Endothelial cell of umbilical vein (primary cell): Measurements from ENCODE around the gene STK24. TPM values are rescaled to one million over a fixed set of nuclear protein-coding genes. Genes with fewer than 3 reads are reported as not detected.

Experiments used
- BruUV-seq: library from RNA; stranded (reverse); fragments of 400-500 nt; replicated peaks from 2 replicates; lab custom pipeline; 2021; lab: Mats Ljungman, UMichigan
- CTCF ChIA-PET: fragments of 300-600, 350-600 bp; sonication (Branson Sonifier 250); formaldehyde crosslinking; loops from one replicate; lab custom pipeline; 2021; ENCODE audit warnings: antibody characterized with exemption, inconsistent platforms; lab: Charles Lee
- POLR2A ChIA-PET: fragments of 300-600, 350-600 bp; sonication (Branson Sonifier 250); formaldehyde crosslinking; loops from one replicate; lab custom pipeline; 2021; ENCODE audit warnings: antibody characterized with exemption, inconsistent platforms; lab: Charles Lee
- DNase-seq: peaks from one replicate; pipeline ENCODE4 v3.0.0-alpha.2; 2011; ENCODE audit warnings: low read depth, low spot score
- FAIRE-seq: peaks from 2 replicates; lab custom pipeline; 2011; peaks lifted over from hg19 to GRCh38; lab: Jason Lieb, UNC
- H2AFZ ChIP-seq: 2 replicates; pipeline ENCODE4 v1.6.0; 2012; ENCODE audit warnings: low read depth, low read length, control low read depth, inconsistent platforms
- H3K27ac ChIP-seq: 2 replicates; pipeline ENCODE4 v1.5.1; 2011; ENCODE audit warnings: low read depth, mild to moderate bottlenecking, control low read depth, low read length, moderate library complexity; ENCODE audit not compliant: insufficient read depth
- H3K27me3 ChIP-seq, 2 experiments: 2 replicates each; pipeline versions ENCODE4 v1.6.0 to v1.6.1; 2011; ENCODE audit warnings: low read length in 2 of 2, mixed read lengths in 1 of 2; ENCODE audit not compliant: control insufficient read depth in 2 of 2, insufficient read depth in 2 of 2
- H3K36me3 ChIP-seq, 2 experiments: 2 replicates in 1 of 2; 3 replicates in 1 of 2; pipeline ENCODE4 v1.5.1; 2011; ENCODE audit warnings: low read length in 2 of 2, mild to moderate bottlenecking in 1 of 2, moderate library complexity in 1 of 2; ENCODE audit not compliant: control insufficient read depth in 2 of 2, insufficient read depth in 2 of 2; ENCODE audit errors: extremely low read depth in 1 of 2
- H3K4me1 ChIP-seq: 3 replicates; pipeline ENCODE4 v1.5.1; 2011; ENCODE audit warnings: mild to moderate bottlenecking, low read length; ENCODE audit not compliant: control insufficient read depth, insufficient read depth; ENCODE audit errors: extremely low read depth
- H3K4me2 ChIP-seq: 2 replicates; pipeline ENCODE4 v1.6.1; 2011; ENCODE audit warnings: low read length, control low read depth, mixed read lengths; ENCODE audit not compliant: insufficient read depth
- H3K4me3 ChIP-seq, 3 experiments: fragments of 200-600 bp in 1 of 3; sonication (generic), shearing (Covaris generic) in 1 of 3; replicated peaks in 1 of 3; 2 replicates each; pipeline ENCODE4 v1.5.1; 2011 to 2016; ENCODE audit warnings: control low read depth in 3 of 3, low read length in 3 of 3, mild to moderate bottlenecking in 2 of 3, inconsistent platforms in 1 of 3, low read depth in 1 of 3, moderate library complexity in 1 of 3; ENCODE audit not compliant: insufficient read depth in 1 of 3
- H3K79me2 ChIP-seq: 2 replicates; pipeline ENCODE4 v1.6.0; 2012; ENCODE audit warnings: low read length, inconsistent platforms; ENCODE audit not compliant: control insufficient read depth, insufficient read depth
- H3K9ac ChIP-seq: replicated peaks from 2 replicates; pipeline ENCODE3; 2011; ENCODE audit warnings: low read length, control low read depth; ENCODE audit not compliant: insufficient read depth; ENCODE audit errors: extremely low read depth
- H3K9me1 ChIP-seq: replicated peaks from 3 replicates; pipeline ENCODE4 v1.6.0; 2011; ENCODE audit warnings: mild to moderate bottlenecking, low read length; ENCODE audit not compliant: control insufficient read depth, insufficient read depth; ENCODE audit errors: extremely low read depth
- H3K9me3 ChIP-seq: replicated peaks from 2 replicates; pipeline ENCODE4 v1.5.1; 2012; ENCODE audit warnings: low read length, inconsistent platforms; ENCODE audit not compliant: control insufficient read depth, insufficient read depth
- H4K20me1 ChIP-seq: replicated peaks from 2 replicates; pipeline ENCODE3; 2011; ENCODE audit warnings: mild to moderate bottlenecking, low read length; ENCODE audit not compliant: control insufficient read depth, insufficient read depth; ENCODE audit errors: extremely low read depth
- CTCF ChIP-seq, 2 donors: IDR thresholded peaks; 1 replicate in 1 of 2; 2 replicates in 1 of 2; pipeline ENCODE4 v1.5.1; 2011; ENCODE audit warnings: low read length in 2 of 2, mild to moderate bottlenecking in 2 of 2, moderate library complexity in 2 of 2, control low read depth in 1 of 2, inconsistent platforms in 1 of 2, low read depth in 1 of 2; ENCODE audit not compliant: insufficient read depth in 1 of 2; ENCODE audit errors: extremely low read depth in 1 of 2
- EZH2 ChIP-seq: IDR thresholded peaks from 2 replicates; pipeline ENCODE4 v1.6.1; 2012; ENCODE audit warnings: borderline replicate concordance, low read depth, mild to moderate bottlenecking, moderate library complexity, low read length, inconsistent platforms; ENCODE audit not compliant: severe bottlenecking
- FOS ChIP-seq: IDR thresholded peaks from 2 replicates; pipeline ENCODE4 v1.6.1; 2011; ENCODE audit warnings: mild to moderate bottlenecking, low read length, moderate library complexity, borderline replicate concordance; ENCODE audit not compliant: insufficient read depth
- GATA2 ChIP-seq: IDR thresholded peaks from 2 replicates; pipeline ENCODE4 v1.7.0; 2011; ENCODE audit warnings: low read depth, mild to moderate bottlenecking, moderate library complexity, mixed read lengths, low read length; ENCODE audit not compliant: insufficient read length, insufficient read depth
- JUN ChIP-seq: IDR thresholded peaks from 2 replicates; pipeline ENCODE4 v1.6.1; 2011; ENCODE audit warnings: borderline replicate concordance, low read depth; ENCODE audit not compliant: insufficient read length, insufficient read depth
- MAX ChIP-seq: IDR thresholded peaks from 2 replicates; pipeline ENCODE4 v1.6.1; 2011; ENCODE audit not compliant: insufficient read depth, insufficient read length
- MYC ChIP-seq: IDR thresholded peaks from one replicate; pipeline ENCODE4 v1.6.1; 2011; ENCODE audit warnings: mild to moderate bottlenecking, low read depth, low read length
- POLR2A ChIP-seq: IDR thresholded peaks from 2 replicates; pipeline ENCODE4 v1.6.1; 2012; ENCODE audit warnings: low read depth, mild to moderate bottlenecking, control low read depth, low read length
- POLR2AphosphoS5 ChIP-seq: IDR thresholded peaks from 2 replicates; pipeline ENCODE4 v1.6.1; 2012; ENCODE audit warnings: low read depth, mild to moderate bottlenecking, control low read depth, low read length, moderate library complexity; ENCODE audit not compliant: insufficient read depth
- dilution Hi-C: fragments of 300-500 bp; cut with MboI; formaldehyde crosslinking; loops from one replicate; pipeline ENCODE4 v1.15.0; 2019; ENCODE audit warnings: low sequenced_read_pairs; ENCODE audit not compliant: extremely low pct_ligation_motif_present
- intact Hi-C: fragments of 100-400 bp; cut with micrococcal nuclease; formaldehyde crosslinking; loops from one replicate; pipeline ENCODE4 v1.10.0; 2022
- polyA plus RNA-seq, 4 experiments: library from polyadenylated mRNA; depleted of rRNA in 3 of 4; stranded (reverse) in 3 of 4; unstranded in 1 of 4; fragments of >200 nt; gene quantifications; 2 replicates each; pipeline versions ENCODE4 v1.2.1 to v1.2.3, GENCODE V29; 2011 to 2012; ENCODE audit warnings: missing spikeins in 1 of 4
- total RNA-seq: library from RNA; stranded (reverse); gene quantifications from 2 replicates; pipeline ENCODE4 v1.2.3, GENCODE V29; 2021

The STK24 gene
- total and polyA plus RNA-seq, 2 donors (not counting 3 experiments of a cell fraction or from before 2014, with no cell fraction given): 43.3 to 100 TPM

- H3K4me2 ChIP-seq: no peak overlapping the region
- H3K4me1 ChIP-seq: no peaks in the 10 kb centered on the region
- no TSS peak for BruUV-seq
- DNase-seq: no peak
- H3K9ac ChIP-seq: no peak overlapping the region
- H3K27ac ChIP-seq: no peak overlapping the region
- no peak overlapping the region for H2AFZ ChIP-seq
- dilution Hi-C loops: no loop called here
- no peaks in the 10 kb centered on the region for H3K9me1 ChIP-seq
- peaks cover 84% of the 10 kb centered on the region for H3K79me2 ChIP-seq
- POLR2A ChIA-PET: no interaction called here
- H3K9me3 ChIP-seq: no peaks in the 10 kb centered on the region
- no peaks in the 10 kb centered on the region for H4K20me1 ChIP-seq
- TF ChIP-seq GATA2 (no peak), CTCF (IDR thresholded peaks at IDR 0.05; ENCODE audit: extremely low read depth in 1 of 2, insufficient read depth in 1 of 2, low read depth in 1 of 2, low read length in 2 of 2) (no peak), POLR2A (no peak), JUN (no peak), MYC (no peak)
- no peaks in the 10 kb centered on the region for H3K27me3 ChIP-seq
- CTCF ChIA-PET: interaction anchor here (0.9 to 1.3 kb wide), 3 partner anchors 10 to 176 kb away, joined by 3 to 4 read pairs (median 3); no protein-coding TSS in a partner anchor
- FAIRE-seq: no peak
- H3K4me3 ChIP-seq: no peak overlapping the region
- intact Hi-C loops: no loop called here
- peaks cover 2 to 13% of the 10 kb centered on the region in 2 experiments for H3K36me3 ChIP-seq
Observed at GRCh38 chr13:98496966-98497365, 79.9 kb downstream of the STK24 start.

GRCh38 chr13:98496479-98496791 is 80.5 kb downstream of the STK24 start:
- intact Hi-C loops: no loop called here
- Histone ChIP-seq H3K4me2 (no peak overlapping the region), H3K27ac (no peak overlapping the region), H3K27me3 (no peaks in the 10 kb centered on the region), H3K9me1 (no peaks in the 10 kb centered on the region), H3K36me3 (peaks cover 2 to 13% of the 10 kb centered on the region in 2 experiments), H2AFZ (no peak overlapping the region), H3K9ac (no peak overlapping the region), H3K79me2 (peaks cover 82% of the 10 kb centered on the region), H3K4me3 (no peak overlapping the region), H3K4me1 (no peaks in the 10 kb centered on the region), H4K20me1 (no peaks in the 10 kb centered on the region), H3K9me3 (no peaks in the 10 kb centered on the region)
- BruUV-seq: no TSS peak
- POLR2A ChIA-PET: no interaction called here
- FAIRE-seq (peak; percentile 38), DNase-seq (no peak)
- no peak for TF ChIP-seq FOS
- no peak for TF ChIP-seq MYC
- no peak for TF ChIP-seq GATA2
- TF ChIP-seq MAX: no peak
- no peak for TF ChIP-seq POLR2AphosphoS5
- no peak for TF ChIP-seq CTCF (IDR thresholded peaks at IDR 0.05; ENCODE audit: extremely low read depth in 1 of 2, insufficient read depth in 1 of 2, low read depth in 1 of 2, low read length in 2 of 2)
- no peak for TF ChIP-seq POLR2A
- TF ChIP-seq EZH2: no peak
- dilution Hi-C loops: no loop called here
- CTCF ChIA-PET: interaction anchor here (0.9 to 1.3 kb wide), 2 partner anchors 11 to 177 kb away, joined by 3 read pairs; no protein-coding TSS in a partner anchor
